ENCODE measurements around the gene RUBCN. TPM values are rescaled to one million over a fixed set of nuclear protein-coding genes. Genes with fewer than 3 reads are reported as not detected.

RUBCN gene
- polyA plus RNA-seq, 1 of the 3 experiments (the other 2 are of a cell fraction): 14.9 TPM

- TF ChIP-seq CTCF (IDR thresholded peaks at IDR 0.05): no peak
- TF ChIP-seq FOSL2 (IDR thresholded peaks at IDR 0.05; ENCODE audit: borderline replicate concordance, low read depth): no peak
- TF ChIP-seq RAD21 (IDR thresholded peaks at IDR 0.05; ENCODE audit: low read length): no peak
- TF ChIP-seq RCOR1 (IDR thresholded peaks at IDR 0.05; ENCODE audit: low read length): no peak
- TF ChIP-seq RFX5 (IDR thresholded peaks at IDR 0.05; ENCODE audit: low read length): no peak
- no peak for TF ChIP-seq POLR2AphosphoS5 (IDR thresholded peaks at IDR 0.05; ENCODE audit: low read depth, low read length)
- TF ChIP-seq RXRA (IDR thresholded peaks at IDR 0.05; ENCODE audit: borderline replicate concordance, low read depth): no peak
- no peak for TF ChIP-seq FOXJ3 (CRISPR knock-in tag; IDR thresholded peaks at IDR 0.05)
- TF ChIP-seq YY1 (IDR thresholded peaks at IDR 0.05; ENCODE audit: low read depth): no peak
Observed at GRCh38 chr3:197680955-197681521, 55.7 kb downstream of the RUBCN start (continued).

- H3K4me1 ChIP-seq (ENCODE audit: control insufficient read depth in 1 of 2, insufficient read depth in 2 of 2, low read depth in 1 of 2, low read length in 1 of 2): no peaks in the 10 kb centered on the region; a peak in 1 of 4 replicates
- H3K4me3 ChIP-seq (ENCODE audit: low read depth in 2 of 2, low read length in 1 of 2): no peak overlapping the region
- no peak overlapping the region for H2AFZ ChIP-seq (ENCODE audit: low read depth)
- H3K9me2 ChIP-seq: no peaks in the 10 kb centered on the region
- DNase-seq: no peak
- TF ChIP-seq REST (IDR thresholded peaks at IDR 0.05; ENCODE audit: low read depth, low read length) (no peak), JUND (IDR thresholded peaks at IDR 0.05) (no peak), MXI1 (IDR thresholded peaks at IDR 0.05; ENCODE audit: low read depth, low read length) (no peak), POLR2AphosphoS5 (IDR thresholded peaks at IDR 0.05; ENCODE audit: low read depth, low read length) (no peak), FOXJ3 (CRISPR knock-in tag; IDR thresholded peaks at IDR 0.05) (no peak), RFX5 (IDR thresholded peaks at IDR 0.05; ENCODE audit: low read length) (no peak), FOXM1 (IDR thresholded peaks at IDR 0.05; ENCODE audit: low read depth) (no peak), SMC3 (IDR thresholded peaks at IDR 0.05; ENCODE audit: low read depth, low read length) (no peak), USF1 (IDR thresholded peaks at IDR 0.05; ENCODE audit: borderline replicate concordance, low read depth) (no peak), EP300 (IDR thresholded peaks at IDR 0.05; ENCODE audit: borderline replicate concordance in 1 of 2, low read depth in 1 of 2, low read length in 1 of 2) (no peak), CHD2 (IDR thresholded peaks at IDR 0.05; ENCODE audit: low read length, partially characterized antibody) (no peak), PBX3 (IDR thresholded peaks at IDR 0.05) (no peak), TEAD4 (IDR thresholded peaks at IDR 0.05; ENCODE audit: borderline replicate concordance, insufficient read depth) (no peak)
- no peaks in the 10 kb centered on the region for H3K27me3 ChIP-seq (ENCODE audit: insufficient read depth)
- no peak overlapping the region for H3K9ac ChIP-seq
- ChIA-PET POLR2A (no interaction called here), CTCF (interaction anchor here (0.6 to 4.8 kb wide), 3 partner anchors 18 to 118 kb away, joined by 3 to 29 read pairs (median 3); no protein-coding TSS in a partner anchor)
- no peaks in the 10 kb centered on the region for H3K79me2 ChIP-seq (ENCODE audit: insufficient read depth)
- peaks cover 17 to 35% of the 10 kb centered on the region in 2 experiments for H3K36me3 ChIP-seq (replicated peaks in 1 of 2; ENCODE audit: control insufficient read depth in 1 of 2, insufficient read depth in 2 of 2, low read length in 1 of 2)
- H3K27ac ChIP-seq (ENCODE audit: low read depth in 2 of 2, low read length in 1 of 2): no peak overlapping the region
- H3F3A ChIP-seq (replicated peaks; ENCODE audit: insufficient read depth): no peaks in the 10 kb centered on the region
- no peaks in the 10 kb centered on the region for H4K20me1 ChIP-seq (ENCODE audit: insufficient read depth)
- H3K9me3 ChIP-seq: no peaks in the 10 kb centered on the region
- 93% methylated on average over 11 of the region's 11 CpGs for WGBS (ENCODE audit: low lambda C conversion rate)
- no peak overlapping the region for H3K4me2 ChIP-seq
Observed at GRCh38 chr3:197675951-197676350, 60.8 kb downstream of the RUBCN start.

All from SK-N-SH (cell line).